ENCODE results near the gene HAGH.

The HAGH gene

GRCh38 chr16:1822801-1823200 is 3.8 kb downstream of the HAGH start:
- H3K4me1 ChIP-seq (ENCODE audit: control extremely low read depth in 1 of 4, control insufficient read depth in 4 of 4, insufficient read depth in 4 of 4, low read length in 3 of 4): peaks cover 3 to 20% (median 17%) of the 10 kb centered on the region in 4 experiments
- no peak overlapping the region for H3K4me3 ChIP-seq (ENCODE audit: control insufficient read depth in 1 of 7, extremely low read depth in 1 of 7, insufficient read depth in 4 of 7, low read depth in 2 of 7, low read length in 6 of 7)
- peaks cover 0 to 43% (median 23%) of the 10 kb centered on the region in 4 experiments for H3K36me3 ChIP-seq (ENCODE audit: control insufficient read depth in 4 of 4, insufficient read depth in 4 of 4, low read length in 3 of 4)
- H3K9me3 ChIP-seq (ENCODE audit: control extremely low read depth in 1 of 5, control insufficient read depth in 4 of 5, insufficient read depth in 2 of 5, low read depth in 1 of 5, low read length in 4 of 5): no peaks in the 10 kb centered on the region
- DNase-seq: no peak
- WGBS (ENCODE audit: insufficient coverage): 95% methylated on average over 15 of the region's 16 CpGs
- POLR2A ChIA-PET: no interaction called here
- no peaks in the 10 kb centered on the region for H3K27me3 ChIP-seq (replicated peaks in 2 of 5; ENCODE audit: control insufficient read depth in 4 of 5, insufficient read depth in 5 of 5, low read length in 4 of 5)
- no peak overlapping the region for H3K27ac ChIP-seq (ENCODE audit: insufficient read depth in 1 of 2, low read depth in 1 of 2, low read length in 2 of 2, poor library complexity in 1 of 2, severe bottlenecking in 2 of 2)
- CTCF ChIA-PET: interaction anchor here (0.7 kb wide), 1 partner anchor 8 kb away, joined by 3 read pairs; no protein-coding TSS in a partner anchor

GRCh38 chr16:1821861-1822611 is 4.6 kb downstream of the HAGH start:
- DNase-seq: no peak
- Histone ChIP-seq H3K9me3 (ENCODE audit: control extremely low read depth in 1 of 5, control insufficient read depth in 4 of 5, insufficient read depth in 2 of 5, low read depth in 1 of 5, low read length in 4 of 5) (no peaks in the 10 kb centered on the region), H3K27ac (ENCODE audit: insufficient read depth in 1 of 2, low read depth in 1 of 2, low read length in 2 of 2, poor library complexity in 1 of 2, severe bottlenecking in 2 of 2) (no peak overlapping the region), H3K36me3 (ENCODE audit: control insufficient read depth in 4 of 4, insufficient read depth in 4 of 4, low read length in 3 of 4) (peaks cover 0 to 50% (median 24%) of the 10 kb centered on the region in 4 experiments), H3K27me3 (replicated peaks in 2 of 5; ENCODE audit: control insufficient read depth in 4 of 5, insufficient read depth in 5 of 5, low read length in 4 of 5) (no peaks in the 10 kb centered on the region), H3K4me3 (ENCODE audit: control insufficient read depth in 1 of 7, extremely low read depth in 1 of 7, insufficient read depth in 4 of 7, low read depth in 2 of 7, low read length in 6 of 7) (no peak overlapping the region), H3K4me1 (ENCODE audit: control extremely low read depth in 1 of 4, control insufficient read depth in 4 of 4, insufficient read depth in 4 of 4, low read length in 3 of 4) (peaks cover 0 to 14% (median 11%) of the 10 kb centered on the region in 4 experiments)
- WGBS (ENCODE audit: insufficient coverage): 95% methylated on average over 21 of the region's 24 CpGs
- ChIA-PET CTCF (interaction anchor here (0.7 kb wide), 1 partner anchor 9 kb away, joined by 3 read pairs; no protein-coding TSS in a partner anchor), POLR2A (no interaction called here)

- WGBS (ENCODE audit: insufficient coverage): 98% methylated on average over 12 of the region's 12 CpGs
- no peak for DNase-seq
- Histone ChIP-seq H3K36me3 (ENCODE audit: control insufficient read depth in 4 of 4, insufficient read depth in 4 of 4, low read length in 3 of 4) (peaks cover 6 to 59% (median 32%) of the 10 kb centered on the region in 4 experiments), H3K9me3 (ENCODE audit: control extremely low read depth in 1 of 5, control insufficient read depth in 4 of 5, insufficient read depth in 2 of 5, low read depth in 1 of 5, low read length in 4 of 5) (no peaks in the 10 kb centered on the region), H3K4me3 (ENCODE audit: control insufficient read depth in 1 of 7, extremely low read depth in 1 of 7, insufficient read depth in 4 of 7, low read depth in 2 of 7, low read length in 6 of 7) (no peak overlapping the region), H3K27me3 (replicated peaks in 2 of 5; ENCODE audit: control insufficient read depth in 4 of 5, insufficient read depth in 5 of 5, low read length in 4 of 5) (no peaks in the 10 kb centered on the region), H3K27ac (ENCODE audit: insufficient read depth in 1 of 2, low read depth in 1 of 2, low read length in 2 of 2, poor library complexity in 1 of 2, severe bottlenecking in 2 of 2) (no peak overlapping the region), H3K4me1 (ENCODE audit: control extremely low read depth in 1 of 4, control insufficient read depth in 4 of 4, insufficient read depth in 4 of 4, low read length in 3 of 4) (peaks cover 0 to 9% (median 9%) of the 10 kb centered on the region in 4 experiments)
- ChIA-PET POLR2A (no interaction called here), CTCF (no interaction called here)
Measured at GRCh38 chr16:1820946-1821290, 5.7 kb downstream of the HAGH start.

GRCh38 chr16:1820096-1820945 is 6.3 kb downstream of the HAGH start:
- Histone ChIP-seq H3K4me3 (ENCODE audit: control insufficient read depth in 1 of 7, extremely low read depth in 1 of 7, insufficient read depth in 4 of 7, low read depth in 2 of 7, low read length in 6 of 7) (no peak overlapping the region), H3K4me1 (ENCODE audit: control extremely low read depth in 1 of 4, control insufficient read depth in 4 of 4, insufficient read depth in 4 of 4, low read length in 3 of 4) (peaks cover 0 to 3% (median 3%) of the 10 kb centered on the region in 4 experiments), H3K27ac (ENCODE audit: insufficient read depth in 1 of 2, low read depth in 1 of 2, low read length in 2 of 2, poor library complexity in 1 of 2, severe bottlenecking in 2 of 2) (no peak overlapping the region), H3K9me3 (ENCODE audit: control extremely low read depth in 1 of 5, control insufficient read depth in 4 of 5, insufficient read depth in 2 of 5, low read depth in 1 of 5, low read length in 4 of 5) (no peaks in the 10 kb centered on the region), H3K27me3 (replicated peaks in 2 of 5; ENCODE audit: control insufficient read depth in 4 of 5, insufficient read depth in 5 of 5, low read length in 4 of 5) (no peaks in the 10 kb centered on the region), H3K36me3 (ENCODE audit: control insufficient read depth in 4 of 4, insufficient read depth in 4 of 4, low read length in 3 of 4) (peaks cover 6 to 61% (median 35%) of the 10 kb centered on the region in 4 experiments)
- WGBS (ENCODE audit: insufficient coverage): 100% methylated on average over 18 of the region's 25 CpGs
- POLR2A ChIA-PET: no interaction called here
- peak in 2 of 3 donors; percentile 21 to 53 for DNase-seq
- CTCF ChIA-PET: no interaction called here

GRCh38 chr16:1819611-1820010 is 7.0 kb downstream of the HAGH start:
- ChIA-PET CTCF (no interaction called here), POLR2A (no interaction called here)
- Histone ChIP-seq H3K36me3 (ENCODE audit: control insufficient read depth in 4 of 4, insufficient read depth in 4 of 4, low read length in 3 of 4) (peaks cover 6 to 62% (median 37%) of the 10 kb centered on the region in 4 experiments), H3K4me1 (ENCODE audit: control extremely low read depth in 1 of 4, control insufficient read depth in 4 of 4, insufficient read depth in 4 of 4, low read length in 3 of 4) (no peaks in the 10 kb centered on the region), H3K27me3 (replicated peaks in 2 of 5; ENCODE audit: control insufficient read depth in 4 of 5, insufficient read depth in 5 of 5, low read length in 4 of 5) (no peaks in the 10 kb centered on the region), H3K27ac (ENCODE audit: insufficient read depth in 1 of 2, low read depth in 1 of 2, low read length in 2 of 2, poor library complexity in 1 of 2, severe bottlenecking in 2 of 2) (no peak overlapping the region), H3K4me3 (ENCODE audit: control insufficient read depth in 1 of 7, extremely low read depth in 1 of 7, insufficient read depth in 4 of 7, low read depth in 2 of 7, low read length in 6 of 7) (no peak overlapping the region), H3K9me3 (ENCODE audit: control extremely low read depth in 1 of 5, control insufficient read depth in 4 of 5, insufficient read depth in 2 of 5, low read depth in 1 of 5, low read length in 4 of 5) (no peaks in the 10 kb centered on the region)
- 96% methylated on average over 14 of the region's 15 CpGs for WGBS (ENCODE audit: insufficient coverage)
- no peak for DNase-seq

- no peak for DNase-seq
- no peaks in the 10 kb centered on the region for H3K9me3 ChIP-seq (ENCODE audit: control extremely low read depth in 1 of 5, control insufficient read depth in 4 of 5, insufficient read depth in 2 of 5, low read depth in 1 of 5, low read length in 4 of 5)
- H3K27me3 ChIP-seq (replicated peaks in 2 of 5; ENCODE audit: control insufficient read depth in 4 of 5, insufficient read depth in 5 of 5, low read length in 4 of 5): no peaks in the 10 kb centered on the region
- H3K4me3 ChIP-seq (ENCODE audit: control insufficient read depth in 1 of 7, extremely low read depth in 1 of 7, insufficient read depth in 4 of 7, low read depth in 2 of 7, low read length in 6 of 7): no peak overlapping the region
- POLR2A ChIA-PET: no interaction called here
- WGBS (ENCODE audit: insufficient coverage): 99% methylated on average over 32 of the region's 35 CpGs
- CTCF ChIA-PET: no interaction called here
- no peak overlapping the region for H3K27ac ChIP-seq (ENCODE audit: insufficient read depth in 1 of 2, low read depth in 1 of 2, low read length in 2 of 2, poor library complexity in 1 of 2, severe bottlenecking in 2 of 2)
- H3K36me3 ChIP-seq (ENCODE audit: control insufficient read depth in 4 of 4, insufficient read depth in 4 of 4, low read length in 3 of 4): peaks cover 6 to 62% (median 37%) of the 10 kb centered on the region in 4 experiments
- no peaks in the 10 kb centered on the region for H3K4me1 ChIP-seq (ENCODE audit: control extremely low read depth in 1 of 4, control insufficient read depth in 4 of 4, insufficient read depth in 4 of 4, low read length in 3 of 4)
Measured at GRCh38 chr16:1818873-1819525, 7.6 kb downstream of the HAGH start.
